T47D (cell line): ENCODE data around the gene SV2B.

ENCODE experiments used
- DNase-seq, 2 experiments: peaks; one replicate each; pipeline versions ENCODE4 v3.0.0 to v3.0.0-alpha.2; 2011 to 2012; ENCODE audit warnings: low read depth in 1 of 2, low spot score in 1 of 2
- JUND ChIP-seq: IDR thresholded peaks from 2 replicates; pipeline ENCODE4 v1.6.1; 2012; ENCODE audit warnings: low read depth
- in situ Hi-C: cut with HindIII; loops from 2 replicates; pipeline ENCODE4 v1.10.0; 2016; ENCODE audit warnings: low sequenced_read_pairs, low pct_unique_long_range_greater_than_20kb

The SV2B gene

DNA sequence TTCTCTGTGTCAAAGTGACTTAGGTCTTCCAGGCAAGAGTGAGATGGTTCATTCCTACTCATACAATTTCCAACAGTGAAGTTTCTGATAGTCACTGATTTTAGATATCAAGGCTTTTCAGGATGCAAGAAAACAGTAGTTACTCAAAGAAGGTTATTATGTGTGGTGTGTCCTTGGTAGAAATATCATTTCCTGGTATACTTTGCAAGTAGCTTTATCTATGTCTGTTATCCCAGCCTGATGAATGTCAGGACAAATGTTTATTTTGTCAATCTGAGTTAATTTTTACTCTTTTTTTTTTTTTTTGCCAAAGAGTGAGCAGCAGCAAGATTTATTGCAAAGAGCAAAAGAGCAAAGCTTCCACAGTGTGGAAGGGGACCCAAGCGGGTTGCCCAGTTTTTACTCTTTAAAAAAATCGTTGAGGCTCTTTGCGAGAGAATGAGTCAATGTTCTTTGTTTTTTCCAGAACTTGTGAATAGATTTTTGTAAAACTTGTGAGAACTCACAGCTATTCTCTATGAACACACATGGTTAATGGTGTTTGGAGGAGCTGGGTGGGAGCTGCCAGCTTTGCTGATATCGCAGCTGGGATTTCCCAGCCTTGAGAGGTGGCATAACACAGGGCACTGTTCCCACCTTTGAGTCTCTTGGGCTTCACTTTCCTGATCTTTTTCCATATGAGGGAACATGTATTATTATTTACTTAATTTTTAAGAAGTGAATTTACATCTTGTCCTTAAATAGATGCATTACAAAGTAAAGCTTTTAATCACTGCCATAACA, 51.9 kb downstream of the SV2B start:
- no peak for TF ChIP-seq JUND
- in situ Hi-C loops = no loop called here
- DNase-seq = no peak

DNA sequence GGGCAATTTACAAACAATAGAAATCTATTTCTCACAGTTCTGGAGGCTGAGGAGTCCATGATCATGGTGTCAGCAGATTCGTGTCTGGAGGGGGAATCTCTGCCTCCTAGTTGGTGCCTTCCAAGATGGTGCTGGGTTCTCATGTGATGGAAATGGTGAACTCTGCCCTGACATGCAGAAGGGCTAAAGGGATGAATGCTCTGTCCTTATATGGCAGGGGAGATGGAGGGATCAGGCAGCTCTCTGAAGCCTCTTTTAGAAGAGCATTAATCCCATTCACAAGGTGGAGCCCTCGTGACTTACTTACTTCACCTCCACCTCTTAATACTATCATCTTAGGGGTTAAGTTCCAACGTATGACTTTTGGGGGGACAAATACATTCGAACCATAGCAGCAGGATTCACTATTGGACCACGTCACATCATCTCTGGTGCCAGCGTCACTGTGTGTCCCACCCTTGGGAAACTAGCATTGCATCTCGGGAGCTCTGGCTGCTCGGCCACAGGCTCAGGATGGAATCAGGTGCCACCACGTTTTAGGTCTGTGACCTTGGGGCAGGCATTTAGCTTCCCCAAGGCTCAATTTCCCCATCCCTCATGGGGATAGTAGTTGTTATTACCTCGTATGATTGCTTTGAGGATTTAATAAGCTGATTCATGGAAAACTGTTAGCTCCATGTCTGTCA, 53.0 kb downstream of the SV2B start:
- TF ChIP-seq JUND = no peak
- DNase-seq = no peak
- in situ Hi-C loops = no loop called here

DNA sequence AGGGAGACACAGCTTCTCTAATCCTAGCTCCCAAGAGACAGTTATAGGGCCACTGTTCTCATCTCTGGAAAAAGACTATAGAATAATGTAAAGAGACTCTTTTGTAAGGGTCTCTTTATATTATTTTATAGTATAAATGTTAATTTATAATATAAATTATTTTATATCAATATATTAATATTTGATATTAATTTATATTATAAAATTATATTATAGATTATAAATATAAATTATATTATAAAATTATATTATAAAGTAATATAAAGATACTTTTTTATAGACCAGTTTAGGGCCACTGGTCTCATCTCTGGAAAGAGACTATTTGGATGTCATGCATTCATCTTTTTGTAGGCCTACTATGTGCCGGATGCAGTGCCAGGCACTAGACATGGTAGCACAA, 53.9 kb downstream of the SV2B start:
- no peak for TF ChIP-seq JUND
- no peak for DNase-seq
- in situ Hi-C loops = no loop called here

DNA sequence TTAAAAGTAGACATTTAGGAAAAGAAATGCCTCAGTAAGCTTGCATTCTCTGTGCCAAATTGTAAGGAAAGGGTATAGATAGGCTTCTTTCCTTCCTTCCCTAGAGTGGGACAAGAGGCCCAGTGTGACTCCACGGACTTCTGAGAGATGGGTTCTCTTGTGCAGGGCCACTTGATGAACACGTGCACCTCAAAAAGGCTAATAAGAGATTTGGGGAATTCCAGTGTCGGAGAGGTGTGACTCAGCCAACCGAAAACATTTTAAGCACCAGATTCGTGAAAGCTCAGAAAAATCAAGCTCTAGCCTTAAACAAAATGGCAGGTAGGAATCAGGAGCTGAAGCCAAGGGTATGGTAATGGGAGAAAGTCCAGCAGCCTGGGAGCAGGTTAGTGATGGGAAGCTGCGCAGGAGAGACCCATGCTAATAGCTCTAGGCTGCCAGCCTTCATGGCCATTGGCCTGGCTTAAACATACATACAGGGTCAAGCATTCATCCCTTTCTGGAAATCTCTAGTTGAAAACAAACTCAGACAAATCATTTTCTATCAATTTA, 56.2 kb downstream of the SV2B start:
- in situ Hi-C loops = no loop called here
- TF ChIP-seq JUND = no peak
- DNase-seq = no peak

GRCh38 chr15:91158415-91159394, 58.6 kb downstream of the SV2B start:
- TF ChIP-seq JUND = no peak
- in situ Hi-C loops = no loop called here
- no peak for DNase-seq

DNA sequence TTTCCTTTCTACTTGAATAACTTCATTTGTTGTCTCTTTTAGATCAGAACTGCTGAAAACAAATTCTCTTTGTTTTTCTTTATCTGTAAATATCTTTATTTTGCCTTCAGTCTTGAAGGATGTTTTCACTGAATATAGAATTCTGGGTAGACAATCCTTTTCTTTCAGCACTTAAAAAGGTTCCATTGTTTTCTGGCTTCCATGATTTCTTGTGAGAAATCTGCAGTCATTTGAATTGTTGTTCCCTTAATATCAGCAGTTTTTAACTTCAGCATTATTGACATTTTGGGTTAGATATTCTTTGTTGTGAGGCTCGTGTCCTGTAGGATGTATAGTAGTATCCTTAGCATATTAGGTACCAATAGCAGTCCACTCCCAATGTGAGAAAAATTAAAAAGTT, 65.8 kb downstream of the SV2B start:
- in situ Hi-C loops = no loop called here
- no peak for DNase-seq
- TF ChIP-seq JUND = no peak

DNA sequence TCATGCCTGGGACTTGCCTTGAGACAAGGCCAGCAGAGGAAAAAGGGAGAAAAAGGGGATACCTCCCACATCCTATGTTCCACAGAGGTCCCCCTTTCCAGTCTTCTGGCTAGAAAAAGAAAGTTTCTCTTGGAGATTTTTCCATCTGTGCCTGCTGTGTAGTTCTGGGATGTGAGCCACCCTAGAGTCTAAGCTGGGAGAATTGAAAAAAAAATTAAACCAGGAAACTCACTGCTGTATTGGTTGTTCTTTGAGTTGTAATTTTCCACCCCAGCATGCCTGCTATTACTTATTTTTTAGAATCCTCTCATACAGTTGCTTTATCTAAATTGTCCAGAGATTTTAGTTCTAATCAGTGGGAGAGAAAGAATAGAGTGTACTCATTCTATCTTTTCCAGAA, 68.4 kb downstream of the SV2B start:
- no peak for DNase-seq
- in situ Hi-C loops = no loop called here
- no peak for TF ChIP-seq JUND

DNA sequence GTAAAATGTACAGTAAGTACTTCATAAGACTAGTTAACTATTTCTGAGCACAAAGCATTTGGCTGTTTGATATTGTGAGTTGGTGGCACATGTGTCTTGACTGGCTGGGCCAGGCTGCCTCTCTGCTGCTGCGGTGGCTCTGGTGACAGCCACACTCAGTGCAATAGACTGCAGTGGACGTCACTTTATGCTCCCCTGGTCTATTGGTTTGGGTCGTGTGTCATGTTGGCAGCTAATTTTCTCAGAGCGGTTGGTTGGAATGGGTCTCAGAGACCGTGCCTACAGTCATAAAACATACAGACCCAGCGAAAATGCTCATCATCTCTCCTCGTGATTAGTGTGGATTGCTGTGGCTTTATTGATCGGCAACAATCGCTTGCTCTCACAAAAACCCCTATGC, 71.3 kb downstream of the SV2B start:
- in situ Hi-C loops = no loop called here
- no peak for DNase-seq

DNA sequence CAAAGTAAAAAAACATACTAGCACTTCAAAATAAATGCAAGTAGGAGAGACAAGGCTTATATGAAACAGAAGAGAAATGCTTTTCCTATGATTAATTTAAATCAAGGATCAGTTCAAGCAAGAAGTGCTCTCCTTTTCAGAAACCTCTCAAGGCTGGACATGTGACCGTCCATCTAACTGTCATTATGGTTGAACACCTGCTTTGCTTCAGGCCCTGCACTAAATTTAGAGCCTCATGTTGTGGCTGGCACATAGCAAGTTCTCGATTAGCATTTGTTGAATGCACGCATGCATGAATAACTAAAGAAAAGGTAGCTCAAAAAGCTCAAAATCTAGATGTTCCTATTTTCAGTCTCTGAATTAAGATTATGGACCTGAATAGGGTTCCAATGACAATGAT, 82.0 kb downstream of the SV2B start:
- in situ Hi-C loops = no loop called here
- no peak for DNase-seq
- no peak for TF ChIP-seq JUND

More for the DNA sequence above, 71.3 kb downstream of the SV2B start:
- TF ChIP-seq JUND = no peak

DNA sequence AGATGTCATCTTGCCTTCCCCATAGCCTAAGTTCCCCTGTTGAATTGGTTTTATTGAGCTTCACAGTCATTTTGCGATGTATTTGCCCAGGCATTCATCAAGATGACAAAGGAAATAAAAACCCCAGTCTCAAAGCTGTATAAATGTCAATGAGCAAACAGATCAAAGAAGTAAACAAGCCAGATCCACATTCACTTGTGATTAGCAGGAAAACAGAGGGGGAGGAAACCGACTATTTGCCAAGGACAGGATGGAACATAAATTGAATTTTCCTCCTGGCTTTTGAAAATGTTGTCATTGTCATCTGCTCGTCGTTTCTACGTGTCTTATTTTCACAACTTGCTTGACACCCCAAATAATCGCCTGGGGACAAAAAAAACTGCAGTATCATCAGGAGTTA, 83.5 kb downstream of the SV2B start:
- DNase-seq = no peak
- TF ChIP-seq JUND = no peak
- in situ Hi-C loops = no loop called here

DNA sequence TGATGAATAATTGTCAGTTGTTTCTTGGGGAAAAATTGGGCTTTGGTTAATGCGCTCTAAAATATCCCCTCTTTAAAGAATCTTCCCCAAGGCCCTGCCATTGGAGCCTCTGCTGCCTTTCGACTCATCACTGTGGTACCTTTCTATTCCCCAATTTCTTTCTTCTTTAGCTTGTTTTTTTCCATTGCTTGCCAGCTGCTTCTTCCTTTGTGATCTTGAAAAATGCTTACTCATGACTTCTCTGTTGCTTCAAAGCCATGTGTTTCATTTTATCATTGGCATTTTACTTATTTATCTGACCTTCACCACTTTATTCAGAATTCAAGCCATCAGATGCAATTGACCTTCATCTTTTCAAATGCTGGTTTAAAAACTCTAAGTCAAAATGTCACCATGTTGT, 84.4 kb downstream of the SV2B start:
- TF ChIP-seq JUND = no peak
- in situ Hi-C loops = no loop called here
- DNase-seq = no peak

DNA sequence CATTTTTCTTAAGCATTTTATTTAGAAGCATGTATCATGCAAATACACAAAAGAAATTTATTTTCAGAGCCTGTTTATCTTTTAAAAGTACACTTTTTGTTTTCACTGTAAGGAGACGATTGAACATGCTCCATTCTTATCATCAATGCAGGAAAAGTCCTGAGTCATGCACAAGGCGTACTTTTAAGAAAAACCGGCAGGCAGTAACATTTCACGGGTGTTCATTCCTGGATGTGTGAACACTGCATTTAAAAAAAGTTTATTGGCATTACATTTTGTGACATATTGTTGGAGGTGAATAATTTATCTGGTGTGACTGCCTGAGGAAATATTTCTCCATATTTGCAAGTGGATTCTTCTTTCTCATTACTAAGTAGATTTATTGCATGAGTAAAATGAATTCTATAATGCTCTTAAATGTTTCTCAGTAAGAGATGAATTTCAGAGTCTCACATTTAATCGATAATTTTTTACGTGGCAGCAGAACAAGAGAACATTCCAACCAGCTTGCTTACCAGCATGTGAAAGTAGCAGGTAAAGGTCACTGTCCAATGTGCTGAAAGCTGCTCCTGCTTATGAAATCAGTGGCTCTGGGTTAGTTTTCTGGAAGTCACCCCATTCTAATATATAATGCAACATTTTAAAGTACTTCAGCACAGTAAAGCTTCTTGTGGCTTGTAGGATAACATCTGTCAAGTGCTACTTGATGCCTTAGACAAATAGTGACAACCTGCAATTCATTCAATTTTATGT, 87.0 kb downstream of the SV2B start:
- in situ Hi-C loops = no loop called here
- no peak for TF ChIP-seq JUND
- DNase-seq = peak; percentile 45 to 77
